ENCODE data around the gene BRD9. TPM values are rescaled to one million over a fixed set of nuclear protein-coding genes. Genes with fewer than 3 reads are reported as not detected.
"Not testable (repeated sequence)": the region's sequence is repeated elsewhere in the genome, so short reads cannot be mapped to it uniquely, and the experiment has no call there.

The BRD9 gene
- total RNA-seq, 1 donor from 2014 or later: 69.2 TPM

GRCh38 chr5:920321-920720, 27.7 kb upstream of the BRD9 start:
- Mint-ChIP-seq H3K27me3 (peaks cover 15% of the 10 kb centered on the region), H3K4me1 (ENCODE audit: low read depth) (peaks cover 18% of the 10 kb centered on the region), H3K27ac (no peak overlapping the region), H3K9me3 (ENCODE audit: low read depth) (no peaks in the 10 kb centered on the region), H3K36me3 (ENCODE audit: insufficient read depth) (peaks cover 5% of the 10 kb centered on the region), H3K4me3 (ENCODE audit: low read depth) (no peak overlapping the region)
- no peak for TF ChIP-seq CTCF (IDR thresholded peaks at IDR 0.05; ENCODE audit: unreplicated experiment)
- no peak for DNase-seq (ENCODE audit: low spot score, unreplicated experiment)

GRCh38 chr5:919356-920000, 26.9 kb upstream of the BRD9 start:
- no peak for TF ChIP-seq CTCF (IDR thresholded peaks at IDR 0.05; ENCODE audit: unreplicated experiment)
- peaks cover 8% of the 10 kb centered on the region for H3K36me3 Mint-ChIP-seq (ENCODE audit: insufficient read depth)
- peaks cover 8% of the 10 kb centered on the region for H3K27me3 Mint-ChIP-seq
- no peak overlapping the region for H3K27ac Mint-ChIP-seq
- no peak for DNase-seq (ENCODE audit: low spot score, unreplicated experiment)
- peaks cover 18% of the 10 kb centered on the region for H3K4me1 Mint-ChIP-seq (ENCODE audit: low read depth)
- H3K4me3 Mint-ChIP-seq (ENCODE audit: low read depth): no peak overlapping the region
- H3K9me3 Mint-ChIP-seq (ENCODE audit: low read depth): no peaks in the 10 kb centered on the region

- H3K27ac Mint-ChIP-seq; DNase-seq (ENCODE audit: low spot score, unreplicated experiment); H3K4me3 Mint-ChIP-seq (ENCODE audit: low read depth); H3K27me3 Mint-ChIP-seq; H3K9me3 Mint-ChIP-seq (ENCODE audit: low read depth); H3K36me3 Mint-ChIP-seq (ENCODE audit: insufficient read depth): not testable (repeated sequence)
- H3K4me1 Mint-ChIP-seq (ENCODE audit: low read depth): peaks cover 18% of the 10 kb centered on the region
These were observed 26.1 kb upstream of the BRD9 start for GRCh38 chr5:918717-919116.

GRCh38 chr5:916441-917293, 24.1 kb upstream of the BRD9 start:
- no peaks in the 10 kb centered on the region for H3K27me3 Mint-ChIP-seq
- no peak overlapping the region for H3K4me3 Mint-ChIP-seq (ENCODE audit: low read depth)
- no peak for TF ChIP-seq CTCF (IDR thresholded peaks at IDR 0.05; ENCODE audit: unreplicated experiment)
- peaks cover 18% of the 10 kb centered on the region for H3K4me1 Mint-ChIP-seq (ENCODE audit: low read depth)
- DNase-seq (ENCODE audit: low spot score, unreplicated experiment): no peak
- peaks cover 11% of the 10 kb centered on the region for H3K36me3 Mint-ChIP-seq (ENCODE audit: insufficient read depth)
- no peak overlapping the region for H3K27ac Mint-ChIP-seq
- no peaks in the 10 kb centered on the region for H3K9me3 Mint-ChIP-seq (ENCODE audit: low read depth)

GRCh38 chr5:915946-916345, 23.3 kb upstream of the BRD9 start:
- no peak for DNase-seq (ENCODE audit: low spot score, unreplicated experiment)
- H3K27ac Mint-ChIP-seq: no peak overlapping the region
- peaks cover 11% of the 10 kb centered on the region for H3K36me3 Mint-ChIP-seq (ENCODE audit: insufficient read depth)
- no peaks in the 10 kb centered on the region for H3K27me3 Mint-ChIP-seq
- H3K4me1 Mint-ChIP-seq (ENCODE audit: low read depth): peaks cover 18% of the 10 kb centered on the region
- no peak overlapping the region for H3K4me3 Mint-ChIP-seq (ENCODE audit: low read depth)
- TF ChIP-seq CTCF (IDR thresholded peaks at IDR 0.05; ENCODE audit: unreplicated experiment): no peak
- H3K9me3 Mint-ChIP-seq (ENCODE audit: low read depth): no peaks in the 10 kb centered on the region

- H3K27me3 Mint-ChIP-seq; H3K4me3 Mint-ChIP-seq (ENCODE audit: low read depth); H3K9me3 Mint-ChIP-seq (ENCODE audit: low read depth); DNase-seq (ENCODE audit: low spot score, unreplicated experiment); H3K27ac Mint-ChIP-seq: not testable (repeated sequence)
- H3K4me1 Mint-ChIP-seq (ENCODE audit: low read depth): peaks cover 15% of the 10 kb centered on the region
- H3K36me3 Mint-ChIP-seq (ENCODE audit: insufficient read depth): peaks cover 11% of the 10 kb centered on the region
These were observed 22.7 kb upstream of the BRD9 start for GRCh38 chr5:915346-915745.
